Measurements from ENCODE around the gene TRRAP.

TRRAP gene

GRCh38 chr7:99014113-99014985, 136.0 kb downstream of the TRRAP start:
- peaks cover 48 to 51% of the 10 kb centered on the region in 2 donors for H3K36me3 ChIP-seq (ENCODE audit: control insufficient read depth in 2 of 2, insufficient read depth in 2 of 2, low read length in 2 of 2)
- no peaks in the 10 kb centered on the region for H3K9me3 ChIP-seq (ENCODE audit: control insufficient read depth in 2 of 2, low read length in 2 of 2)
- no peak overlapping the region for H3K9ac ChIP-seq (ENCODE audit: low read length in 2 of 2)
- no peaks in the 10 kb centered on the region for H3K4me1 ChIP-seq (ENCODE audit: control insufficient read depth, insufficient read depth, low read length)
- H3K27ac ChIP-seq (ENCODE audit: low read length), result no peak overlapping the region
- H3K4me3 ChIP-seq (ENCODE audit: low read length in 2 of 2), result no peak overlapping the region
- no peaks in the 10 kb centered on the region for H3K27me3 ChIP-seq (ENCODE audit: control insufficient read depth in 1 of 2, insufficient read depth in 2 of 2, low read length in 2 of 2)

- peaks cover 46 to 50% of the 10 kb centered on the region in 2 donors for H3K36me3 ChIP-seq (ENCODE audit: control insufficient read depth in 2 of 2, insufficient read depth in 2 of 2, low read length in 2 of 2)
Observed at GRCh38 chr7:99016196-99016595, 137.9 kb downstream of the TRRAP start.

GRCh38 chr7:99019523-99020412, 141.4 kb downstream of the TRRAP start:
- no peaks in the 10 kb centered on the region for H3K9me3 ChIP-seq (ENCODE audit: control insufficient read depth in 2 of 2, low read length in 2 of 2)
- H3K9ac ChIP-seq (ENCODE audit: low read length in 2 of 2), result no peak overlapping the region
- H3K4me1 ChIP-seq (ENCODE audit: control insufficient read depth, insufficient read depth, low read length), result no peaks in the 10 kb centered on the region
- no peak overlapping the region for H3K27ac ChIP-seq (ENCODE audit: low read length)
- peaks cover 13 to 18% of the 10 kb centered on the region in 2 donors for H3K36me3 ChIP-seq (ENCODE audit: control insufficient read depth in 2 of 2, insufficient read depth in 2 of 2, low read length in 2 of 2)
- no peaks in the 10 kb centered on the region for H3K27me3 ChIP-seq (ENCODE audit: control insufficient read depth in 1 of 2, insufficient read depth in 2 of 2, low read length in 2 of 2)
- H3K4me3 ChIP-seq (ENCODE audit: low read length in 2 of 2), result no peak overlapping the region

More at GRCh38 chr7:99016196-99016595, 137.9 kb downstream of the TRRAP start:
- H3K27ac ChIP-seq (ENCODE audit: low read length), result no peak overlapping the region
- H3K9me3 ChIP-seq (ENCODE audit: control insufficient read depth in 2 of 2, low read length in 2 of 2), result no peaks in the 10 kb centered on the region
- no peaks in the 10 kb centered on the region for H3K4me1 ChIP-seq (ENCODE audit: control insufficient read depth, insufficient read depth, low read length)
- no peak overlapping the region for H3K4me3 ChIP-seq (ENCODE audit: low read length in 2 of 2)
- H3K9ac ChIP-seq (ENCODE audit: low read length in 2 of 2), result no peak overlapping the region
- H3K27me3 ChIP-seq (ENCODE audit: control insufficient read depth in 1 of 2, insufficient read depth in 2 of 2, low read length in 2 of 2), result no peaks in the 10 kb centered on the region

- Histone ChIP-seq H3K4me3 (ENCODE audit: low read length in 2 of 2) (no peak overlapping the region), H3K4me1 (ENCODE audit: control insufficient read depth, insufficient read depth, low read length) (no peaks in the 10 kb centered on the region), H3K9me3 (ENCODE audit: control insufficient read depth in 2 of 2, low read length in 2 of 2) (no peaks in the 10 kb centered on the region), H3K27ac (ENCODE audit: low read length) (no peak overlapping the region), H3K27me3 (ENCODE audit: control insufficient read depth in 1 of 2, insufficient read depth in 2 of 2, low read length in 2 of 2) (no peaks in the 10 kb centered on the region), H3K36me3 (ENCODE audit: control insufficient read depth in 2 of 2, insufficient read depth in 2 of 2, low read length in 2 of 2) (peaks cover 9 to 15% of the 10 kb centered on the region in 2 donors), H3K9ac (ENCODE audit: low read length in 2 of 2) (no peak overlapping the region)
Observed at GRCh38 chr7:99020413-99020715, 142.0 kb downstream of the TRRAP start.

- no peaks in the 10 kb centered on the region for H3K9me3 ChIP-seq (ENCODE audit: control insufficient read depth in 2 of 2, low read length in 2 of 2)
- no peak overlapping the region for H3K27ac ChIP-seq (ENCODE audit: low read length)
- no peak overlapping the region for H3K9ac ChIP-seq (ENCODE audit: low read length in 2 of 2)
- no peaks in the 10 kb centered on the region for H3K27me3 ChIP-seq (ENCODE audit: control insufficient read depth in 1 of 2, insufficient read depth in 2 of 2, low read length in 2 of 2)
- H3K36me3 ChIP-seq (ENCODE audit: control insufficient read depth in 2 of 2, insufficient read depth in 2 of 2, low read length in 2 of 2), result peaks cover 9 to 11% of the 10 kb centered on the region in 2 donors
- H3K4me1 ChIP-seq (ENCODE audit: control insufficient read depth, insufficient read depth, low read length), result no peaks in the 10 kb centered on the region
- no peak overlapping the region for H3K4me3 ChIP-seq (ENCODE audit: low read length in 2 of 2)
Observed at GRCh38 chr7:99021941-99022560, 143.7 kb downstream of the TRRAP start.

GRCh38 chr7:99024066-99024465, 145.7 kb downstream of the TRRAP start:
- H3K36me3 ChIP-seq (ENCODE audit: control insufficient read depth in 2 of 2, insufficient read depth in 2 of 2, low read length in 2 of 2), result peaks cover 17 to 23% of the 10 kb centered on the region in 2 donors
- H3K9ac ChIP-seq (ENCODE audit: low read length in 2 of 2), result no peak overlapping the region
- no peaks in the 10 kb centered on the region for H3K4me1 ChIP-seq (ENCODE audit: control insufficient read depth, insufficient read depth, low read length)
- no peak overlapping the region for H3K4me3 ChIP-seq (ENCODE audit: low read length in 2 of 2)
- H3K9me3 ChIP-seq (ENCODE audit: control insufficient read depth in 2 of 2, low read length in 2 of 2), result no peaks in the 10 kb centered on the region
- H3K27ac ChIP-seq (ENCODE audit: low read length), result no peak overlapping the region
- no peaks in the 10 kb centered on the region for H3K27me3 ChIP-seq (ENCODE audit: control insufficient read depth in 1 of 2, insufficient read depth in 2 of 2, low read length in 2 of 2)

GRCh38 chr7:99027241-99027640, 148.9 kb downstream of the TRRAP start:
- H3K27me3 ChIP-seq (ENCODE audit: control insufficient read depth in 1 of 2, insufficient read depth in 2 of 2, low read length in 2 of 2), result no peaks in the 10 kb centered on the region
- no peaks in the 10 kb centered on the region for H3K4me1 ChIP-seq (ENCODE audit: control insufficient read depth, insufficient read depth, low read length)
- no peak overlapping the region for H3K4me3 ChIP-seq (ENCODE audit: low read length in 2 of 2)
- no peak overlapping the region for H3K27ac ChIP-seq (ENCODE audit: low read length)
- peaks cover 0 to 9% of the 10 kb centered on the region in 2 donors for H3K9me3 ChIP-seq (ENCODE audit: control insufficient read depth in 2 of 2, low read length in 2 of 2)
- peaks cover 35 to 40% of the 10 kb centered on the region in 2 donors for H3K36me3 ChIP-seq (ENCODE audit: control insufficient read depth in 2 of 2, insufficient read depth in 2 of 2, low read length in 2 of 2)
- H3K9ac ChIP-seq (ENCODE audit: low read length in 2 of 2), result no peak overlapping the region

- Histone ChIP-seq H3K4me3 (ENCODE audit: low read length in 2 of 2) (no peak overlapping the region), H3K9me3 (ENCODE audit: control insufficient read depth in 2 of 2, low read length in 2 of 2) (peaks cover 0 to 9% of the 10 kb centered on the region in 2 donors), H3K27me3 (ENCODE audit: control insufficient read depth in 1 of 2, insufficient read depth in 2 of 2, low read length in 2 of 2) (no peaks in the 10 kb centered on the region), H3K36me3 (ENCODE audit: control insufficient read depth in 2 of 2, insufficient read depth in 2 of 2, low read length in 2 of 2) (peaks cover 35 to 44% of the 10 kb centered on the region in 2 donors), H3K27ac (ENCODE audit: low read length) (no peak overlapping the region), H3K9ac (ENCODE audit: low read length in 2 of 2) (no peak overlapping the region), H3K4me1 (ENCODE audit: control insufficient read depth, insufficient read depth, low read length) (no peaks in the 10 kb centered on the region)
Observed at GRCh38 chr7:99027841-99028240, 149.5 kb downstream of the TRRAP start.

GRCh38 chr7:99028261-99028973, 150.1 kb downstream of the TRRAP start:
- no peaks in the 10 kb centered on the region for H3K27me3 ChIP-seq (ENCODE audit: control insufficient read depth in 1 of 2, insufficient read depth in 2 of 2, low read length in 2 of 2)
- no peak overlapping the region for H3K27ac ChIP-seq (ENCODE audit: low read length)
- no peaks in the 10 kb centered on the region for H3K4me1 ChIP-seq (ENCODE audit: control insufficient read depth, insufficient read depth, low read length)
- H3K9ac ChIP-seq (ENCODE audit: low read length in 2 of 2), result no peak overlapping the region
- no peak overlapping the region for H3K4me3 ChIP-seq (ENCODE audit: low read length in 2 of 2)
- peaks cover 0 to 9% of the 10 kb centered on the region in 2 donors for H3K9me3 ChIP-seq (ENCODE audit: control insufficient read depth in 2 of 2, low read length in 2 of 2)
- H3K36me3 ChIP-seq (ENCODE audit: control insufficient read depth in 2 of 2, insufficient read depth in 2 of 2, low read length in 2 of 2), result peaks cover 37 to 46% of the 10 kb centered on the region in 2 donors

Data from stomach smooth muscle (tissue), 2 donors.